HG03378 (cell line): ENCODE results near the gene BAZ2A.

ENCODE experiments used
- ATAC-seq: cut with Tn5 transposase; IDR thresholded peaks from one replicate; pipeline ENCODE4 v1.9.1; 2021; ENCODE audit warnings: mild to moderate bottlenecking, moderate library complexity; ENCODE audit not compliant: unreplicated experiment

The BAZ2A gene

DNA sequence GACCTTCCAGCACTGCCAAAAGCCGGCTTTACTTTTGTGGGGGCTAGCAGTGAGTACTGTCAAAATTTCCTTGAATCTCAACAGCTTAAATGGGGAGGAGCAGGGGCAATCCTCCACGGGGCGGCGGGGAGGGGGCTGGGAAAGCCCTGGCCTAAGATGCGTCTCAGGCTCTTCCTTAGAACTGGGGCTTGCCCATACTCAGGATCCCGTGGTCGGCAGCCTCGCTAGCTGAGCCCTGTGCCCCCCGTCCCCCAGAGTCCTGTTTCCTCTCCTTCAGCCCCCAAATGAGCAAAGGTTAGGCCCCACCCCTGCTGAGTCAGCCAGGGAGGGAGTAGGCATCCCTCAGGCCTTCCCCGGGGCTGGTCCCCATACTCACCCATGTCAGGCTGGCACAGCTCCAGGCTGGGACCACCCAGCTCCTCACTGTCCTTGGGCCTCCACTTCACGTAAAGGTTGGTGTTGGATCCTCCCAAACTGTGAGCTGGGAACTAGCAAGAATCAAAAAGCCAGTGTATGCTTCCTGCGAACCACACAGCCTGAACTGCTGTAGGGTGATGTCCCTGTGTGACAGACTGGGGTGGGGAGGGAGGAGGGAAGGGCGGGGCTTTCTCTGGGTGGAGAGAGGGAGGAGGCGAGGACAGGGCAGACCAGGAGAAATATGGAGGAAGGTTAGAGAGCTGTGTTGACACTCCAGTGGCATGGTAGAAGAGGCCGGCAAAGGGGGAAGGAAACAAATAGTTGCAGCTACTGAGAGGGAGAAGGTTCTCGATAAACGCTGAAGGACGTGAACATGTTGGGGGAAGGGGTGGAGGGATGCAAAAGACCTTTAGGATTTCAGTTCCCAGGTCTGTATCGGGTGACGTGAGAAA is 5.9 kb upstream of the BAZ2A start:
- peak; percentile 27 for ATAC-seq

- no peak for ATAC-seq
These were observed 5.0 kb upstream of the BAZ2A start for GRCh38 chr12:56634837-56635791.

DNA sequence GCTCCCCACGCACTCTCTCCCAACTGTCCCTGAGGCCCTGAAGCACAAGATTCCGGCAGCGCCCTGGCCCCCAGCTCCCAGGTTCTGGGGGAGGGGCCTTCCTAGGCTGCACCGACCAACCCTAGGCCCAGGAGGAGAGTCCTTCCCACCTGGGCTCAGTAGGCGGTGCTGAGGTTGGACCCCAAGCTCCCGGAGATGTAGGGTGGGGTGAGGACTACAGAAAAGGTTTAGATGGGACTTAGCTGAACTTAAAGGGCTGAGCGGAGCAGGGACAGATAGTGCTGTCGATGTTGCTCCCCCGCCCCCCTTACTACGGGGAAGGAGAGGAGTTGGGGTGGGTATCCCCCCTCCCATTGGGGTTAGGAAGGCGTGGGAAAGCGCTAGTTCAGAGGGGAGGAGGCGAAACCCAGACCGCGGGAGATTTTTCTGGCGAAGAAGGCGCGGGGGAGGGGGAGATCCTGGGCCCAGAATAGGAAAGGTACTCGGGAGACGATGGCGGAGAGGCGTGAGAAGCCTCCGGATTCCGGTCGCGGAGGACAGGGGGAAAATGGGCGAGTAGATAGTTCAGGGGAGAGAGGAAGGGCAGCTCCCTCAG is 4.2 kb upstream of the BAZ2A start:
- no peak for ATAC-seq

DNA sequence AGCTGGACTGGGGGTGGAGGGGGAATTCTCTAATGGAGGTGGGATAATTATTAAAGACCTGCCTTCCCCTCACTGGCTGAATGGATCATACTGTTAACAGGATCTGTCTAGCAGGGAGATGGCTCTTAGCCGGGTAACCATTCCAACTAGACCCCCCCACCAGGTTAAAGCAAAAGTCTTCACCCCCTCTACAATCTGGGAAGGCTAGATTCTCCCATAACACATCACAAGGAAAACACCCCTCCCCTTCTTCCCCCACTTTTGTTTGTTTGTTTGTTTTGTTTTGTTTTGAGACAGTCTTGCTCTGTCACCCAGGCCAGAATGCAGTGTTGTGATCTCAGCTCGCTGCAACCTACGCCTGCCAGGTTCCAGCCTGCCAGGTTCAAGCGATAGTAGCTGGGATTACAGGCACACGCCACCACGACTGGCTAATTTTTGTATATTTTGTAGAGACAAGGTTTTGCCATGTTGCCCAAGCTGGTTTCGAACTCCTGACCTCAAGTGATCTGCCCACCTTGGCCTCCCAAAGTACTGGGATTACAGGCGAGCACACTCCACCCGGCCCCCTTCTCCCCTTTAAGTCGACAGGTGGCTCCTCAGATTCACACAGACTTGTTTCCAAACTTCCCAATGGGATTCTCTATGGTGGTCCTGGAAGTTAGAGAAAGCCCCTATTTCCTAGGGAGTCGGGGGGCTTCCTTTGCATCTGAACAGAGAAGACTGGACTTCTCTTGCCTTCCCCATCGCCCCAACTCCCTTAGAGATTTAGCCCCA is 3.5 kb upstream of the BAZ2A start:
- no peak for ATAC-seq

DNA sequence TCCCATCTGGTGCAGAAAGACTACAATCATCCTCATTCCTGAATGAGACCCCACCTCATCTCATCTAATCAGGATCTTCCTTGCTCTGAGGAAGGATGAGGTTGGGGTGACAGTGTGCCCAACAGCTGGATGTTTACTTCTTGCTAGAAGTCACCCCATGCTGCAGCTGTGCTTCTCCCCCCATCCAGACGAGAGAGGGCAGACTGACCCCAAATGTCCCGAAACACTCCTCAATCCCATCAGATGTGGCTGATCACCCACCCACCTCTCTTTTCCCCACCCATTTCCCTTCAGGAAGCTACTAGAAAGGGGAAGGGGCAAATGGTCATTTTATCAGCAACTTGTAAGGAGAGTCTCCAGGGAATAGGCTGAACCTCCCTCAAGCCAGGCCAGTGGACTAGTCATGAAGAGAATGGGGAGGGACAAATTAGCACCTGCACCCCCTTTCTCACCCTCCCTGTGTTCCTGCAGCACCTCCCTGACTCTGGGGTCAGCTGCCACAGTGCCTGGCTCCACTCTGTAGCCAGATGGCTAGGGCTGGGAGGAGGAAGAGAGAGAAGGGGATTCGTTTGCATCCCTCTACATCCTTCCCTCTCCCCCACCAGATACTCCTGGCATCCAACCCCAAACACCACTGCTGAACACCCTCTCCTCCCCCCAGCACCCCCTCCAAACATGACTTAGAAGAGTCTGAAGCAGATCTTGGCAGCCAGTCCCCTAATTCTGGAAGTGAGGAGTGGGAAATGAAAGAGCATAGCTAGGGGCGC is 2.8 kb upstream of the BAZ2A start:
- no peak for ATAC-seq

- ATAC-seq, result no peak
These were observed 1.9 kb upstream of the BAZ2A start for GRCh38 chr12:56631790-56632700.

GRCh38 chr12:56629459-56630179 is 507 bp downstream of the BAZ2A start:
- no peak for ATAC-seq

DNA sequence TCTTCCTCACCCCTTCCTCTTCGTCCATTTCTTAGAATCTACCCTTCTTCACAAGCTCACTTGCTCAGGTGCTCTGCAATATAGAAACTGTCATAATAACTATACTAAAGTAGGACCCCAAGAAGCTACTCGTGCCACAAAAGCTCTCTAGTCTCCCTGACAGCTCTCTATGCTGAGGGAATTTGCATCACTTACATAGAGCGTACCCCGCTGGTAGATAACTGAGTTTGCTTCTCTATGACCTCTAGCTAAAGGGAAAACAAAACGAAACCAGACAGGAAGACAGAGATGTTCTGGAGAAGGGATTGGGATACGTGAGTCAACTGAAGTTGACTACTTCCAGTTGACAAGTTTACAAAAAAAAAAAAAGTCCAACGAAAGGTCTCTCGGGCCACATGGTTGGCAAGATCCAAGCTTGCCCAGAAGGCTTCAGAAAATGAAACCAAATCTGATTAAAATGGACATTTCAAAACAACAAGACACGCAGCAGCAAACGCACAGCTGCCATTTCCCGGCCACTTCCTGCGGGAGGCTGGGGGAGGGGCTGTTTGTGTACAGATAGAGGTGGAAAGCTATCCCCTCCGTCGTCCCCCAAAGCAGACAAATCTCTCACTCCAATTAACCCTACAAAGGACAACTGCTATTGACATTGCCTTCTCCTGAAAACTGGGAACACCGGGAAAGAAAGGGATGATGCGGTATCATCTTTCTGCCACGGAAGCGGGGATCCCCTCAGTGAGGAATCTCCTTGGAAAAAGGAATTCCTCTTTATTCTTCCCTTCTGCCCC is 1.3 kb downstream of the BAZ2A start:
- ATAC-seq, result no peak

DNA sequence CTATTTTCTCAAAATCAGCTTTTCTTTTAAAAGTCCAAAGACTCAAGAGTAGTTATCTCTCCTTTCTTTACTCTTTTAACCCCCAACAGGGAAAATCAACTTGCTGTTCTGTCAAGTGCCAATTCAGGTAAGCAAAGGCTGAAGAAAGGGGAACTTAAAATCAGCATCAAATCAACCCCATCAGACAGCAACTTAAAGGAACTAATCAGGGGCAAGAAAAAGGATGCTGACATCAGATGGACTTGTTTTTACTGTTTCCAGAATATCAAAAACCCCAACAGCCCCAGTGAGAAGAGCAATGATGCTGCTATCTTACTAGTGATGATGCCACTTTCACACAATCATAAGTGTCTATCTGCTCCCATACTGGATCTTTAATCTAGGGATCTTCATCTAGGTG is 3.4 kb downstream of the BAZ2A start:
- no peak for ATAC-seq

- ATAC-seq, result no peak
These were observed 7.6 kb downstream of the BAZ2A start for GRCh38 chr12:56622535-56622934.

DNA sequence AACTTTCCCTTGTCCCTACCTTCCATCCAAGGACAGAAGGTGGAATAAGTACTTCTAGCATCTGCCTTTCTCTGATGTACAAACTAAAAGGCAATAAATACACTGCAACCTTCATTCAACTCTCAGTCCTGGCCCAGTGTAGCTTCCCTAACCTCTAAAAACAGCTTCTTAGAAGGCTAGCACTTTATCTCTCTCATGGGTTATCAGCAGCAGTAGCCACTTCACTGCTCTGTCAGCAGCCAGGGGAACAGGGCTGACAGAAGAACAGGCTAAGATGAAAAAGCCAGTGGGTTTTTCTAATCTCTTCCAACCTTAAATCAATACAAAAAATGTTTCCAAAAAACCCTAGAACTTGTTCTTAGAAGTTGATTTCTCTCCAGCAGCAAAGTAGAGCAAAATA is 13.2 kb downstream of the BAZ2A start:
- no peak for ATAC-seq

GRCh38 chr12:56616244-56616643 is 13.9 kb downstream of the BAZ2A start:
- ATAC-seq, result no peak

GRCh38 chr12:56614627-56615026 is 15.5 kb downstream of the BAZ2A start:
- ATAC-seq, result no peak

DNA sequence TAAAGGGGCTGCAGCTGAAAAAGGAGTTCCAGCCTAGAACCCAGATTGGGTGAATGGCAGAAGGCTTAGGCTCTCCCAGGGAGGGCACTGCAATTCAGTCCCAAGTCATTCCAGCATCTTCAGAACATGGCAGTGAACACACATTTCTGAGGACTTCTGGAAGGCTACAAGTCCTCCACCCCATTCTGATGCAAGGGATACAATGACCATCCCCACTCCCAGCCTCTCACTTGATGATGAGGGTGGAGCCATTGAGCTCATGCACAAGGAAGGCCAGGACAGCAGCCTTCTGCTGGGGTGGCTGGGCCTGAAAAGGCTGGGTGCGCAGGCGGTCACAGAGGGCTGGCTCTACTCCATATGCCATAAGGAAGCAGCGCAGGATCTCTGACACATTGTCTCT is 25.8 kb downstream of the BAZ2A start:
- ATAC-seq, result no peak

GRCh38 chr12:56602239-56602638 is 27.9 kb downstream of the BAZ2A start:
- ATAC-seq, result no peak

- no peak for ATAC-seq
These were observed 28.6 kb downstream of the BAZ2A start for GRCh38 chr12:56601503-56601902.

DNA sequence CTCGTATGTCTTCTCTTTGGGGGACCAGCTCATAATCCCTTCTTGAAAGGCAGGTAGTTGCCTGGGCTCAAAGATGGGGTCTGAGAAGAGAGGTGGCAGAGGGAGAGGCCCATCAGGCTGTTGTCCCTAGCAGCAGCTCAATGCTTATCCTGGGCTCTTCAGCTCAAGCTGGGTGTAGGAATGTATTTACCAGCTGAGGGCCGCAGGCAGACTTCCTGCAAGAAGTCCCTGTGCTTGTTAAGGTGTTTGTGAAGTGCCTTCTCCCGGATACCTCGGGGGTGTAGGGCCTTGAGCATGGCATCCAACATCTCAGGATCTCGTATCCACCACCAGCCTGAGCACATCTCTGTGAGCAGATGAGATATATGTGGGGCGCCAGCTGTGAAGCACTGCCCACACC is 29.4 kb downstream of the BAZ2A start:
- no peak for ATAC-seq
